Endothelial cell of umbilical vein (primary cell): ENCODE measurements around the gene WDR82. TPM values are rescaled to one million over a fixed set of nuclear protein-coding genes. Genes with fewer than 3 reads are reported as not detected.

Source experiments
- BruUV-seq: library from RNA; stranded (reverse); fragments of 400-500 nt; replicated peaks from 2 replicates; lab custom pipeline; 2021; lab: Mats Ljungman, UMichigan
- CTCF ChIA-PET: fragments of 300-600, 350-600 bp; sonication (Branson Sonifier 250); formaldehyde crosslinking; loops from one replicate; lab custom pipeline; 2021; ENCODE audit warnings: antibody characterized with exemption, inconsistent platforms; lab: Charles Lee
- POLR2A ChIA-PET: fragments of 300-600, 350-600 bp; sonication (Branson Sonifier 250); formaldehyde crosslinking; loops from one replicate; lab custom pipeline; 2021; ENCODE audit warnings: antibody characterized with exemption, inconsistent platforms; lab: Charles Lee
- DNase-seq: peaks from one replicate; pipeline ENCODE4 v3.0.0-alpha.2; 2011; ENCODE audit warnings: low read depth, low spot score
- FAIRE-seq: peaks from 2 replicates; lab custom pipeline; 2011; peaks lifted over from hg19 to GRCh38; lab: Jason Lieb, UNC
- H2AFZ ChIP-seq: 2 replicates; pipeline ENCODE4 v1.6.0; 2012; ENCODE audit warnings: low read depth, low read length, control low read depth, inconsistent platforms
- H3K27ac ChIP-seq: 2 replicates; pipeline ENCODE4 v1.5.1; 2011; ENCODE audit warnings: low read depth, mild to moderate bottlenecking, control low read depth, low read length, moderate library complexity; ENCODE audit not compliant: insufficient read depth
- H3K27me3 ChIP-seq, 2 experiments: 2 replicates each; pipeline versions ENCODE4 v1.6.0 to v1.6.1; 2011; ENCODE audit warnings: low read length in 2 of 2, mixed read lengths in 1 of 2; ENCODE audit not compliant: control insufficient read depth in 2 of 2, insufficient read depth in 2 of 2
- H3K36me3 ChIP-seq, 2 experiments: 2 replicates in 1 of 2; 3 replicates in 1 of 2; pipeline ENCODE4 v1.5.1; 2011; ENCODE audit warnings: low read length in 2 of 2, mild to moderate bottlenecking in 1 of 2, moderate library complexity in 1 of 2; ENCODE audit not compliant: control insufficient read depth in 2 of 2, insufficient read depth in 2 of 2; ENCODE audit errors: extremely low read depth in 1 of 2
- H3K4me1 ChIP-seq: 3 replicates; pipeline ENCODE4 v1.5.1; 2011; ENCODE audit warnings: mild to moderate bottlenecking, low read length; ENCODE audit not compliant: control insufficient read depth, insufficient read depth; ENCODE audit errors: extremely low read depth
- H3K4me2 ChIP-seq: 2 replicates; pipeline ENCODE4 v1.6.1; 2011; ENCODE audit warnings: low read length, control low read depth, mixed read lengths; ENCODE audit not compliant: insufficient read depth
- H3K4me3 ChIP-seq, 3 experiments: fragments of 200-600 bp in 1 of 3; sonication (generic), shearing (Covaris generic) in 1 of 3; replicated peaks in 1 of 3; 2 replicates each; pipeline ENCODE4 v1.5.1; 2011 to 2016; ENCODE audit warnings: control low read depth in 3 of 3, low read length in 3 of 3, mild to moderate bottlenecking in 2 of 3, inconsistent platforms in 1 of 3, low read depth in 1 of 3, moderate library complexity in 1 of 3; ENCODE audit not compliant: insufficient read depth in 1 of 3
- H3K79me2 ChIP-seq: 2 replicates; pipeline ENCODE4 v1.6.0; 2012; ENCODE audit warnings: low read length, inconsistent platforms; ENCODE audit not compliant: control insufficient read depth, insufficient read depth
- H3K9ac ChIP-seq: replicated peaks from 2 replicates; pipeline ENCODE3; 2011; ENCODE audit warnings: low read length, control low read depth; ENCODE audit not compliant: insufficient read depth; ENCODE audit errors: extremely low read depth
- H3K9me1 ChIP-seq: replicated peaks from 3 replicates; pipeline ENCODE4 v1.6.0; 2011; ENCODE audit warnings: mild to moderate bottlenecking, low read length; ENCODE audit not compliant: control insufficient read depth, insufficient read depth; ENCODE audit errors: extremely low read depth
- H3K9me3 ChIP-seq: replicated peaks from 2 replicates; pipeline ENCODE4 v1.5.1; 2012; ENCODE audit warnings: low read length, inconsistent platforms; ENCODE audit not compliant: control insufficient read depth, insufficient read depth
- H4K20me1 ChIP-seq: replicated peaks from 2 replicates; pipeline ENCODE3; 2011; ENCODE audit warnings: mild to moderate bottlenecking, low read length; ENCODE audit not compliant: control insufficient read depth, insufficient read depth; ENCODE audit errors: extremely low read depth
- EZH2 ChIP-seq: IDR thresholded peaks from 2 replicates; pipeline ENCODE4 v1.6.1; 2012; ENCODE audit warnings: borderline replicate concordance, low read depth, mild to moderate bottlenecking, moderate library complexity, low read length, inconsistent platforms; ENCODE audit not compliant: severe bottlenecking
- FOS ChIP-seq: IDR thresholded peaks from 2 replicates; pipeline ENCODE4 v1.6.1; 2011; ENCODE audit warnings: mild to moderate bottlenecking, low read length, moderate library complexity, borderline replicate concordance; ENCODE audit not compliant: insufficient read depth
- GATA2 ChIP-seq: IDR thresholded peaks from 2 replicates; pipeline ENCODE4 v1.7.0; 2011; ENCODE audit warnings: low read depth, mild to moderate bottlenecking, moderate library complexity, mixed read lengths, low read length; ENCODE audit not compliant: insufficient read length, insufficient read depth
- JUN ChIP-seq: IDR thresholded peaks from 2 replicates; pipeline ENCODE4 v1.6.1; 2011; ENCODE audit warnings: borderline replicate concordance, low read depth; ENCODE audit not compliant: insufficient read length, insufficient read depth
- MYC ChIP-seq: IDR thresholded peaks from one replicate; pipeline ENCODE4 v1.6.1; 2011; ENCODE audit warnings: mild to moderate bottlenecking, low read depth, low read length
- POLR2A ChIP-seq: IDR thresholded peaks from 2 replicates; pipeline ENCODE4 v1.6.1; 2012; ENCODE audit warnings: low read depth, mild to moderate bottlenecking, control low read depth, low read length
- POLR2AphosphoS5 ChIP-seq: IDR thresholded peaks from 2 replicates; pipeline ENCODE4 v1.6.1; 2012; ENCODE audit warnings: low read depth, mild to moderate bottlenecking, control low read depth, low read length, moderate library complexity; ENCODE audit not compliant: insufficient read depth
- dilution Hi-C: fragments of 300-500 bp; cut with MboI; formaldehyde crosslinking; loops from one replicate; pipeline ENCODE4 v1.15.0; 2019; ENCODE audit warnings: low sequenced_read_pairs; ENCODE audit not compliant: extremely low pct_ligation_motif_present
- intact Hi-C: fragments of 100-400 bp; cut with micrococcal nuclease; formaldehyde crosslinking; loops from one replicate; pipeline ENCODE4 v1.10.0; 2022
- polyA plus RNA-seq, 4 experiments: library from polyadenylated mRNA; depleted of rRNA in 3 of 4; stranded (reverse) in 3 of 4; unstranded in 1 of 4; fragments of >200 nt; gene quantifications; 2 replicates each; pipeline versions ENCODE4 v1.2.1 to v1.2.3, GENCODE V29; 2011 to 2012; ENCODE audit warnings: missing spikeins in 1 of 4
- total RNA-seq: library from RNA; stranded (reverse); gene quantifications from 2 replicates; pipeline ENCODE4 v1.2.3, GENCODE V29; 2021
- TF ChIP-seq, protein P1 (sequence below): IDR thresholded peaks from 2 replicates; pipeline ENCODE4 v1.6.1; 2011; ENCODE audit not compliant: insufficient read depth, insufficient read length
- TF ChIP-seq, protein P2 (sequence below), 2 donors: IDR thresholded peaks; 1 replicate in 1 of 2; 2 replicates in 1 of 2; pipeline ENCODE4 v1.5.1; 2011; ENCODE audit warnings: low read length in 2 of 2, mild to moderate bottlenecking in 2 of 2, moderate library complexity in 2 of 2, control low read depth in 1 of 2, inconsistent platforms in 1 of 2, low read depth in 1 of 2; ENCODE audit not compliant: insufficient read depth in 1 of 2; ENCODE audit errors: extremely low read depth in 1 of 2

The WDR82 gene
- total and polyA plus RNA-seq, 2 donors (not counting 3 experiments of a cell fraction or from before 2014, with no cell fraction given) = 39.9 to 71.3 TPM

DNA sequence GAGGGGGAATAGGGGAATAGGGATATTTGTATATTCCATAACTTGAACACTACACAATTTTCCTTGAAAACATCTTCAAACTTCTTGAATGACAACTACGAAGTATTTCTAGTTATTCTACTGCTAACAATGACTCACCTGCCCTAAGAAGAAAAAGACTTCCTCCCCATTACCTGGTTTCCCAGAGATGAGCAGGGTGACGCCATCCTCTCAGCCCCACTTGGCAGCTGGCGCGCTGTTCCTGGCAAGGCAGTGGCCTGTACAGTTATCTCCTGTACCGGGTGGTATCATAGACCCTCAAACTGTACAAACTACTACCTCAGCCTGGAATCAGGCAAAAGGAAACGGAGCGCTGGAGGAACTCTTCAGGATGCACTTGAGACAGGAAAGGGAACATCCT lies 10.4 kb downstream of the WDR82 start:
- H3K27me3 ChIP-seq = no peaks in the 10 kb centered on the region
- dilution Hi-C loops (no loop called here), intact Hi-C loops (no loop called here)
- ChIA-PET CTCF (no interaction called here), POLR2A (no interaction called here)
- FAIRE-seq (no peak), DNase-seq (no peak)
- no peak overlapping the region for H3K27ac ChIP-seq
- TF ChIP-seq JUN (no peak), EZH2 (no peak), FOS (no peak), MYC (no peak), GATA2 (no peak), POLR2A (no peak), POLR2AphosphoS5 (no peak)
- TF ChIP-seq, protein P1, sequence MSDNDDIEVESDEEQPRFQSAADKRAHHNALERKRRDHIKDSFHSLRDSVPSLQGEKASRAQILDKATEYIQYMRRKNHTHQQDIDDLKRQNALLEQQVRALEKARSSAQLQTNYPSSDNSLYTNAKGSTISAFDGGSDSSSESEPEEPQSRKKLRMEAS = no peak
- TF ChIP-seq, protein P2, sequence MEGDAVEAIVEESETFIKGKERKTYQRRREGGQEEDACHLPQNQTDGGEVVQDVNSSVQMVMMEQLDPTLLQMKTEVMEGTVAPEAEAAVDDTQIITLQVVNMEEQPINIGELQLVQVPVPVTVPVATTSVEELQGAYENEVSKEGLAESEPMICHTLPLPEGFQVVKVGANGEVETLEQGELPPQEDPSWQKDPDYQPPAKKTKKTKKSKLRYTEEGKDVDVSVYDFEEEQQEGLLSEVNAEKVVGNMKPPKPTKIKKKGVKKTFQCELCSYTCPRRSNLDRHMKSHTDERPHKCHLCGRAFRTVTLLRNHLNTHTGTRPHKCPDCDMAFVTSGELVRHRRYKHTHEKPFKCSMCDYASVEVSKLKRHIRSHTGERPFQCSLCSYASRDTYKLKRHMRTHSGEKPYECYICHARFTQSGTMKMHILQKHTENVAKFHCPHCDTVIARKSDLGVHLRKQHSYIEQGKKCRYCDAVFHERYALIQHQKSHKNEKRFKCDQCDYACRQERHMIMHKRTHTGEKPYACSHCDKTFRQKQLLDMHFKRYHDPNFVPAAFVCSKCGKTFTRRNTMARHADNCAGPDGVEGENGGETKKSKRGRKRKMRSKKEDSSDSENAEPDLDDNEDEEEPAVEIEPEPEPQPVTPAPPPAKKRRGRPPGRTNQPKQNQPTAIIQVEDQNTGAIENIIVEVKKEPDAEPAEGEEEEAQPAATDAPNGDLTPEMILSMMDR (IDR thresholded peaks at IDR 0.05; ENCODE audit: extremely low read depth in 1 of 2, insufficient read depth in 1 of 2, low read depth in 1 of 2, low read length in 2 of 2) = no peak
- H3K4me3 ChIP-seq = no peak overlapping the region
- peaks cover 34% of the 10 kb centered on the region for H3K4me1 ChIP-seq
- H4K20me1 ChIP-seq = peaks cover 5% of the 10 kb centered on the region
- no peaks in the 10 kb centered on the region for H3K9me1 ChIP-seq
- peaks cover 83% of the 10 kb centered on the region for H3K79me2 ChIP-seq
- H3K9ac ChIP-seq = no peak overlapping the region
- peaks cover 16 to 33% of the 10 kb centered on the region in 2 experiments for H3K36me3 ChIP-seq
- no peaks in the 10 kb centered on the region for H3K9me3 ChIP-seq
- H2AFZ ChIP-seq = no peak overlapping the region
- no peak overlapping the region for H3K4me2 ChIP-seq
- no TSS peak for BruUV-seq
